Urothelium cell line (cell line): ENCODE measurements around the gene BRI3.
"Not testable (repeated sequence)": the region's sequence is repeated elsewhere in the genome, so short reads cannot be mapped to it uniquely, and the experiment has no call there.

ENCODE experiments used
- DNase-seq: peaks from one replicate; pipeline ENCODE4 v3.0.0; 2011; ENCODE audit warnings: low spot score, mixed read lengths
- FAIRE-seq: peaks from 2 replicates; lab custom pipeline; 2011; peaks lifted over from hg19 to GRCh38; lab: Jason Lieb, UNC

The BRI3 gene

DNA sequence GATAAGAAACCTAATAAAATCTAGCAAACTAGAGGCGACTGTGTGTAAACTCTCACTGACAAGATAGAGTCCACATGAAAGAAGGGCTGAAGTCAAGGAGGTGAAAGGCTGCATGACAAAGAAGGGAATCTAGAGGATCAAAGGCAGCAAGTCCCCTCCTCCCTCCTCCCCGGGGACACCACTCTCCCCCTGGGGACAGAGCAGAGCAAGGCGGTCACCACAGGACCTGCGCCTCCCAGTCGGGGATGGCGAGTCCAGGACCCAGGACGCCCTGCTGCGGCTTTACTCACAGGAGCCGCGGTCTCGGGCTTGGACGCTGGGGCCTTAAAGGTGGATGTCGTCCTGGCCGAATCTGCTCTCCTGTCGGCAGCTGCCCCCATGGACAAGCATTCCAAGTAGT, 22.4 kb downstream of the BRI3 start:
- FAIRE-seq (no peak), DNase-seq (no peak)

DNA sequence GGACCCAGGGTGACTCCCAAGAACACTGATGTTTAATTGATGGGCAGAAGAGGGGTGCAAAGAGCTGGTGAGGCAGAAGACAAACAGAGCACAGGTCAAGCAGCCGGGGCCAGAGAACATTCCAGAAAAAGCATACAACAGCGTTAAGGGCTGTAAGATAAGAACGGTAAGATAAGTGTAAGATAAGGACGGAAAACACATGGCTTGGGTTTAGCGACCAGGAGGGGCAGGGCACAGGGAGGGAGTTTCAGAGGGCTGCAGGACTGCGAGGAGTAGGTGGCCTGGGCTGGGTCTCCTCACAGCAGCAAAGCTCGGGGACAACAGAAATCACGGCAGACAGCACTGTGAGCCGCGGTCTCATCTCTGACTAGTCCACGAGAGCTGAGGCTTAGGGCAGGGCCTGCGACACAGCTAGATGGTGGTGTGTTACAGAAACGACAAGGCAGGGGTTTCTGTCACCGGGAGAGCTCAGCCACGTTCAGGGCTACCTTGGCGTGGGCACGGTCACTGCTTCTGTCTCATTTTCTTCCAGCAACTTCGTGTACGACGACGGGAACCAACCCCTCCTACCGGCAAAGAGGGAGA, 24.6 kb downstream of the BRI3 start:
- no peak for FAIRE-seq
- no peak for DNase-seq

DNA sequence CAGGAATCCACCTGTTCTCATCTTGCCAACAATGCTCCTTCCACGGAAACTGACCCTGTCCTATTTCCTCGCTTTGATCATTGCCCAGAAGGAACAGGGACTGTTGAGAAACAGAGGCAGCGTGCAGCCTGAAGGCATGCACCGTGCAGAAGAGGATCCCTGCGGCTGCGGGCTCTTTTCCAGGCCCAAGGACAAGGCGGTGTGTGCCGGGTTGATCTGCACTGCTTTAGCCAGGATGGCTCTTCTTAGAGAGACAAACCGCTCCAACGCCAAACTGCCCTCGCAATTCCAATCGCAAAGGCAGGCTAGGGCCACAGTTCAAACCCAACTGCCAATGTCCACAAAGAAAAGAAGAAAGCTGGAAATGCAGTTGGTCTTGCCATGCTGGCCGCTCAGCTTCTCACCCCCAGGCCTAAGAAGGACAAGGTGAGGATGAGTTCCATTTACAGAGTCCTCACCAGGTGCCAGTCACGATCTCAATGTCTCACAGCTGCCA, 26.5 kb downstream of the BRI3 start:
- FAIRE-seq (no peak), DNase-seq (no peak)

DNA sequence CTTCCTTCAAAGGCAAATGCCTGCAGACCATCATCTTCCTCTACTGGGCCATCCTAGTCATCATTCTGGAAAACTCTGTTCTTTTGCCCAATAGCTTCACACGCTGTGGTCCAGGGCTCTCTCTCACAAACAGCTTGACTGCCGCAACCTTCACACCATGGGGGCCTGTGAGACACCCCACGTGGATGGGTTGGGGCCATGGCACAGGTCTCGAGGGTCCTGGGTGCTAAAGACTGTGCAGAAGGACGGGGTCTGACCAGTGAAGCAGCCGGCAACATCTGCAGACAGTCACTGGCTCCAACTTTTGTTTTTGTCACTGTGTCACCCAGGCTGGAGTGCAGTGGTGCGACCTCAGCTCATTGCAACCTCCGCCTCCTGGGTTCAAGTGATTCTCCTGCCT, 28.1 kb downstream of the BRI3 start:
- DNase-seq (no peak), FAIRE-seq (no peak)

DNA sequence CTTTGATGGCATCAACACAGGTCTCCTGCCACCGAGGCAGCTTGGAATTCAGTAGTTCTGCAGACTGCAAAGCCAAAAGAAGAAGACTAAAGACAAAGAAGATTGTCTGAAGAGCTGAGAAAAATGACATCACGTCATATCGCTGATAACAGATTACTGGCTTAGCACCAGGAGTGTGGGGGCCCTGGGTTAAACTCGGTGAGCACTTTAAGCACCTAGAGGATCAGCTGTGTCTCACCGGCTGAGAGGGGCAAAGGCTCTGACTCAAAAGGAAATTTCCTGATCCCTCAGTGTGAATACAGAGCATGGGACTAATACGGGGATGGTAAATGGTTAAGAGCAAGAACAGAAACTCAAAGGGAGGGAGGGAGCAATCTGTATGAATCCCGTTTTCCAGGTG, 30.7 kb downstream of the BRI3 start:
- no peak for FAIRE-seq

DNA sequence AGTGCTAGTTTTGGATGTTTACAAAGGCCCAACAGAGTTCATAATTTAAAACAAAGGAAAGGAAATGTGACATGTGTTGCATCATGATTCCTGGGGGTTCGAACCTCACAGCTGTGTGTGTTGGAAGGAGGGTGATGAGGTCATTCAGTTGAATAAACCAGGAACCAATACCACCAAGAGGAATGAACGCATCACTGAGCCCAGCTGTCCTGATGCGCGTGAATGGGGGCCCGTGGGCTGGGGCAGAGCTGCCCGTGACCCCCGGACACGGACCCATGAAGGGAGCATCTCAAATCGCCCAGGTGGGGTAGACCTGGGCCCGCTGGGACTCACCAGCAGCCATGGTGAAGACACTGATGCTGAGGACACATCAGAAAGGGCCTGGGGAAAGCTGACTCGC, 33.0 kb downstream of the BRI3 start:
- DNase-seq (no peak), FAIRE-seq (no peak)

More for the DNA sequence above, 30.7 kb downstream of the BRI3 start:
- DNase-seq = no peak

DNA sequence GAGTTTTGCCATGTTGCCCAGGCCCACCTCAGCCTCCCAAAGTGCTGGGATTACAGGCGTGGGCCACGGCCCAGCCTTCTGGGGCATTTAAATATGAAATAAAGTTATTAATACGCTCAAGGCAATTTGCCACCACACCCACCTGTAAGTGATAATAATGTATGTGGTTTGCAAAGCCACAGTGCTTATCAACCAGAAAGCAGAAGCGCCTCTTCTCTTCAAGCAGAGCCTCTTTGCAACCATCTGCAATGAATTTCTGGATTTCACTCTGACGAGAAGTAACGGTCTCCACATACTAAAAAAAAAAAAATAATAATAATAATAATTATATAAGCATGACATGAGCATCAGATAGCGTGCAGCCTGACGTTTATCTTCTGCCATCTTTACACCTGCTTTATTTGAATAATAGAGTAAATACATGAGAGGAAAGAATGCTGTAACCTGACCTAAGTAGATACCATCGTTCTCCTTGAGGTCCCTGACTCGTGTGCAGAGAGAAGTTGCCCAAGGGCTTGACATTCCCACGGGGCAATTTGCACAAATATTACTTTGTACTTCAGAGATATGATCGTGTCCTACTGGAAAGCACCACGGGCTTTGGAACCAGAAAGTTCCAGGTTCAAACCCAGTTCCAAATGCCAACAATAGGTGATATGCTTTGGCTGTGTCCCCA, 34.0 kb downstream of the BRI3 start:
- no peak for DNase-seq
- FAIRE-seq = no peak

DNA sequence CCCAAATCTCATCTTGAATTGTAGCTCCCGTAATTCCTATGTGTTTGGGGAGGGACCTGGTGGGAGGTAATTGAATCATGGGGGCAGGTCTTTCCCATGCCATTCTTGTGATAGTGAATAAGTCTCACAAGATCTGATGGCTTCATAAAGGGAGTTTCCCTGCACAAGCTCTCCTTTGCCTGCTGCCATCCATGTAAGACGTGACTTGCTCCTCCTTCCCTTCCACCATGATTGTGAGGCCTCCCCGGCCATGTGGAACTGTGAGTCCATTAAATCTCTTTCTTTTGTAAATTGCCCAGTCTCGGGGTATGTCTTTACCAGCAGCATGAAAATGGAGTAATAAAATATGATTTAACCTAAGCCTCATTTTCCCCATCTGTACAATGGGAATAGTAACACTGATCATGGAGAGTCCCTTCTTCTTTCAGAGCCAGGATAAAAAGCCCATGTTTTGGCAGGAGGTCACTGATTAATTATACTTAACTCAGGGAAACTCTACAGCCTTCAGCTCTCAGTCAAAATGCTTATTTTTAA, 34.6 kb downstream of the BRI3 start:
- not testable (repeated sequence) for FAIRE-seq, DNase-seq

DNA sequence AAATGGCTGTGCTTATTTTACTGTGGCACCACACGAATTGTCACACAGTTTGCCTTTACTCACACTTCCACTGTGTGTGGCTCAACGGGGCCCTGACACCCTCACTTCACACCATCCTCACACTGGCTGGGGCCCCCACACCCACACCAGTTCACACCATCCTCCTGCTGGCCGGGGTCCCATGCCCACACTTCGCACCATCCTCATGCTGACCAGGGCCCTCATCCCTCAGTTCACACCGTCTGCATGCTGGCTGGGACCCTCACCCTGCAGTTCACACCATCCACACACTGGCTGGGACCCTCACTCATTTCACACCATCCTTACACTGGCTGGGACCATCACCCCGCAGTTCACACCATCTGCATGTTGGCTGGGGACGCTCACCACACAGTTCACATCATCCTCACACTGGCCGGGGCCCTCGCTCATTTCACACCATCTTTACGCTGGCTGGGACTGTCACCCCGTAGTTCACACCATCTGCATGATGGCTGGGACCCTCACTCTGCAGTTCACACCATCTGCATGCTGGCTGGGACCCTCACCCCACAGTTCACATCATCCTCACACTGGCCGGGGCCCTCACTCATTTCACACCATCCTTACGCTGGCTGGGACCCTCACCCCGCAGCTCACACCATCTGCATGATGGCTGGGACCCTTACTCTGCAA, 36.0 kb downstream of the BRI3 start:
- FAIRE-seq = no peak
- no peak for DNase-seq

DNA sequence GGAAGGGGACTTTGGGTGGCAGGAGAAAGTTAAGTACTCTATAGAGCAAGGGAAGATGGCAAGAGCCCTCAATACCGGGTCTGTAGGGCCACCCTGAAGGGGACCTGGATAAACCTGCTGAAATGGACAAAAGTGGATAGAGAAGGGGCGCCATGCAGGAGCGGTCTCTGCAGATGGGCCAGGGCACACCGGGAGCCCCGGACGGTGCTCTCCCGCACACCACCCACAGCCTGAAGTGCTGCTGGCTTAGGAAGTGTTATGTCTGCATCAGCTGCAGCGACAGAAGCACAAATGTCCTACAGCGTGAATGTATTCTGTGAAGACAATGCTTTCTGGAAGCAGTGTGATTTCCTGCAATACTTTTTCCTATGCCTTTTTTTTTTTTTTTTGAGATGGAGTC, 37.7 kb downstream of the BRI3 start:
- FAIRE-seq = no peak
- no peak for DNase-seq

DNA sequence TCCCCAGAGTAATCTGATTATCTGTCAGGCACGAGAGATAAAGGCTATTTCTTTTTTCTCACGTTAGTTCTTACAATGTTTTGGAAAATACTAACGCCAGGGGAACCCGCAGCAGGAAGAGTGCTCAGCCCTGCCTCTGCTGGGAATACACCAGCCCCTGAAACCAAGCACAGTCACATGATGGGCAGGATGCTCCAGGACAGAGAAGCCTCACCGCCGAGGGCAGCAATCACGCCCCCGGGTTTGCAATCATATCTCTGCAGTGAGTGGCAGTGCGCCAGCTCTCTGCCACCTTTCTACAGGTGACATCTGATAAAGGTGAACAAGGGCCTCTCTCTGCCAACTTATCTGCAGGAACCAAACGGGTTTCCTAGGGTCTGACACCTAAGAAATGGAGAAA, 39.8 kb downstream of the BRI3 start:
- no peak for FAIRE-seq
- no peak for DNase-seq

DNA sequence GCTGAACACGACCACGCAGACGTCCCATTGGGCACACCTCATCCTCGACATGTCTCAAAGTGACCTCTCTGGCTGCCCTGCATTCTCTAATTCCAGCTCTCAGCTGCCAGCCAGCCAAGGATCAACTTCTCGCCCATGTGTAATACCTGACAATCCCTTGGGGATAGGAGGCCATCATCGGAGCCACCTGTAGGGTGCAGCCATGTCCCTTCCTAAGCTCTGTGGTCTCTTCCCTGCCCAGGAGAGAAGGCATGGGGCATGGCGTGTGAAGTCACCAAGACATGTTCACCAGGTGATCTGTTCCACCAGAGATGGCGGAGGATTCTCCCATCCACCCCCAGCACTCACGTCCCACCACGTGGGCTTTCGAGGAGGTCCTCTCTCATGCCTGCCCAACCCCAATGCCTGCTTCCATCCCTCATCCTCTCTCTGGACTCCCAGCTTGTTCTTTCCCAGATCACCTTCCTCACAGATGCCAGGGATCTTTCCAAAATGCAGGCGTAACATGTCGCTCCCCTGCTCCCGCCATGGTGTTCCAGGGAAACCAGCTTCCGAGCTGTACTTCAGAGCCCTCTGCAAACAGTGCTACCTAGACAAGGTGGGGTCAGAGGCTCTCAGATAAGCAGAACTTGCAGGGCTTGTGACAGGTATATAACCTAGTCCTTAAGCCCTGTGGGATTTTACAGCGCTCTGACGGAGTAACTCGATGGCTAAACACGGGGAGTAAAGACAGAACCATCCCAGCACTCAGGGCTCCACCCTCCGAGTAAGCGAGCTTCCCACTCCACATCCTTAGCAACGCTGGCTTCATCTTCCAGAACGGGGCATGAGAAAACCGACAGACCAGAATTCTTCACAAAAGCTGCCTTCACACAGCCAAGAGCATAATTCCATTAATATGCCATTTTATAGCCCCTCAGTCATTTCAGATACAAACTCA, 41.1 kb downstream of the BRI3 start:
- no peak for FAIRE-seq
- DNase-seq = no peak

DNA sequence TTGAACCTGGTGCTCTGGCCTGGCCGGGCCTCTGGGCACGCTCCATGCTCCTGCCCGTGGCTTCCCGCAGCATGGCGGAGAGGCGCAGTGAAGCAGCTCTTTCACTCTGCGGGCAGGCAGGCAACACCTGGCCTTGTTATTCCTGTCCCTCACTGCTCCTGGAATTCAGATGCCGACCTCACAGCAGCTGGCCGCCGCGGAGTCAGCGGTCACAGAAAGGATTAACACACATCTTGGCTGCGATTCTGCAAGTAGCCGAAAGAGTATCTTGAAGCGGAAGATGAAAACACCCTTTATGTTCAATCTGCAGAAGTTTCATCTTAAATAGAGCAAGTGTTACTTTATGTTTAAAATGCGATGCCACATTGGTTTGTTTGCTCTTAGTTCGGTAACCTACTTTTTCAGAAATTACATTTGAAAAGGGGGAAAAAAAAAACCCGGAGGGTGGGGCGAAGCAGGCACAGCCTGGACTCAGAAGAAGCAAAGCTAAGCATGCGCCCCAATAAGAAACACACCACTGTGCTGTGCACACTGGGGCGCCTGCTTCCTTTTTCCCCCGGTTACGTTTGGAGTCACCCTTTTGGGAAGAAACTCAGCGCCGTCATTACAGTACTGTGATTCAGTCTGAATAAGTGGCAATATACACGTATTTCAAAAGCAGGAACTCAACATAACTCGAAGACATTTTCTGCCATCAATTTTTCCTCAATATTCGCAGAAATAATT, 42.3 kb downstream of the BRI3 start:
- DNase-seq (no peak), FAIRE-seq (no peak)

DNA sequence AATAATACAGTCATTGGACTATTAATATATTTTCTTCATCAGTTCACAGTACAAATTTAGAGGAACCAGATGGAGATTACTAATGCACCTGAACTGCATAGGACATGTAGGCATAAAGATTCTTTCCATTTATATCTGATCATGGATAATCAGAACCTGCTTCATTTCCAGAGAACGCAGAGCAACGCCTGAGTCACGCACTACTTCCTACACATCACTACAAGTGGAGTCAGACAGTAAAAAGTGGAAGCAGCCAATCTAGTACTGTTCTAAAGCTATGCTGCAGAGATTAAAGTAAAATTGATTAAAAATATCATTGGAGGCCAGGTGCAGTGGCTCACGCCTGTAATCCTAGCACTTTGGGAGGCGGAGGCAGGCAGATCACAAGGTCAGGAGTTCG, 43.3 kb downstream of the BRI3 start:
- FAIRE-seq (no peak), DNase-seq (no peak)

DNA sequence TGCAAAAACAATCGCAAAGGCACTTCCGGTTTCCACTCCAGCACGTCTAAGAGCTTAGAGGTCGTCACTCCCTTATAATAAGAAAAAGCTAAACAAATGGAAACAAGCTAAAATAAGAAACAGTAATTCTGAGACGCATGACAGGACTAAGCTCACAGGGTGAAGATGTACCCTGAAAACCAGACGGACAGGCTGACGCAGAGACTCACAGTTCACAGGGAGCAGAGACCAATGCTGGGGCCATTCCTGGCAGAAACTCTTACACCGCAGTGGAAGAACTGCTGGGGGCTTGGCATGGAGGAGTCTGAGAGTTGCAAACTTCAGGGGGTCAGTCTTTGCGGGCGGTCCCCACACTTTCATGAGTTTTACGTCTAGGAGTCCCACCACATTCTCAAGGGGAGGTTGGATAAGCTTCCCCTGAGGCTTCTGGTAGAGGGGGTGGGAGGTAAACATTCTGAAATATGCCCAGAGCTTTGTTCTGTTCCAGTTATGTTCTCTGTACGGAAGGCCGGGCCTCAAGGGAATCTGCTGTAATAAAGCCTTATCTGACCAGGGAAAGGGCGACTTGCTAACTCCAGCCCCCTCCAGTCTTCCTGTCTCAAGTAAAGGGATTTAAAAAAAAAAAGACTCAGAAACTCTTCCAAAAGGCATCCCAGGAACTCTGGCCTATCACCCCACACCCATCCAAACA, 47.8 kb downstream of the BRI3 start:
- no peak for FAIRE-seq

DNA sequence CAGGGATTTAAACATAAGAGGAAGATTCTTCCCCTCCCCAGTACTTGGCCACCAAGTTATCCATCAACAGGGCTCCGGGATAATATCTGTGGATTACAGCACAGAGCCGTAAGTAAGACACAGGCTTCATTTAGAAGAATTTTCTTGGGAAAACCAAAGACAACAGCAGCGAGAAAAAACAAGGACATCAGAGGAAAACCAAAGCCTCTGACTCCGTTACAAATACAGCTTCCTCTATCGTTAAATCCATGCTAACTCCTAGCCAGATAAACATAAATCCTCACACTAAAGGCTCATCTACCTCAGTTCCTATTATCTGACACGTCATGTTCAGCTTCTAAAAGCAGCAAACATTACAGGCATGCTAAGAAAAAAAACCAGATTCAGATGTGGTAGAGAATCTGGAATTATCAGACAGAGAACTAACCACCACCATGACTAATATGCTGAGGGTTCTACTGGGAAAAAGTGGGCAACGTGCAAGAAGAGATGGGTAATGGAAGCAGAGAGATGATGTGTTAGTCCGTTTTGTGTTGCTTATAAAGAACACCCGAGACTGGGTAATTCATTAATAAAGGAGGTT, 48.4 kb downstream of the BRI3 start:
- no peak for FAIRE-seq
- no peak for DNase-seq

More for the DNA sequence above, 47.8 kb downstream of the BRI3 start:
- no peak for DNase-seq

DNA sequence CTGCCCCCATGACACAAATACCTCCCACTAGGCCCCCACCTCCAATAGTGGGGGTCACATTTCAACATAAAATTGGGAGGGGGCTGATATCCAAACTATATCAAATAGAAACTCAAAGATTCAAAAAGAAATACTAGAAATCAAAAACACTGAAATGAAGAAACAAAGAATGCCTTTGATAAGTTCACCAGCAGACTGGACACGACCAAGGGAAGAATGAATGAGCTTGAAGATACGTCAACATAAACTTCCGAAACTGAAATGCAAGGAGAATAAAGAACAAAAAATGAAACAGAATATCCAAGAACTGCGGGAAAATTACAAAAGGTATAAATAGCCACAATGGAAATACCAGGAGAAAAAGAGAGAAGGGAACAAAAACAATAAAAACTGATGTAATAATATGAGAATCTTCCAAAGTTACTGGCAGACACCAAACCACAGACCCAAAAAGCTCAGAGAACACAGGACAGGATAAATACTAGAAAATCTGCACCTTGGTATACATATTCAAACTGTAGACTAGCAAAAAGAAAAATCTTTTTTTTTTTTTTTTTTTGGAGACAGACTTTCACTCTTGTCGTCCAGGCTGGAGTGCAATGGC, 49.5 kb downstream of the BRI3 start:
- DNase-seq (no peak), FAIRE-seq (no peak)

DNA sequence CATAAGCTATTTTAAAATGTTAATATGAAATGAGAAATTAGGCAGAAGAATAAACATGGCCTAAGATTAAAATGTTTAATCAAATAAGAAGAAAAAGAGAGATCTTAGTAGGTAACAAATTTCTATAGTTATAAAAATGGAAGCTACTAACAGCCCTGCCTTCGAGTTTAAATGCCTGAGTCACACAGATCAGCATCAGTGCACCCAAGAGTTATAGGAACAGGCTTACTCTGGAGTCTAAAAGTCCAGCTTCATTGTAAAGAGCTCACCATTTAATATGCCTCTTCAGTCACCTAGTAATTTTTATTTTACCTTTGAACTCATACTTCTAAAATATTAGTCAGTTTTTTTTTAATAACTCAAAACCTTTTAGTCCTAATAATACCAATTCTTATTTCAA, 52.6 kb downstream of the BRI3 start:
- DNase-seq (no peak), FAIRE-seq (no peak)
